Endothelial cell of umbilical vein (primary cell): ENCODE results near the gene ATP13A3. TPM values are rescaled to one million over a fixed set of nuclear protein-coding genes. Genes with fewer than 3 reads are reported as not detected.

Experiments
- BruUV-seq: library from RNA; stranded (reverse); fragments of 400-500 nt; replicated peaks from 2 replicates; lab custom pipeline; 2021; lab: Mats Ljungman, UMichigan
- CTCF ChIA-PET: fragments of 300-600, 350-600 bp; sonication (Branson Sonifier 250); formaldehyde crosslinking; loops from one replicate; lab custom pipeline; 2021; ENCODE audit warnings: antibody characterized with exemption, inconsistent platforms; lab: Charles Lee
- POLR2A ChIA-PET: fragments of 300-600, 350-600 bp; sonication (Branson Sonifier 250); formaldehyde crosslinking; loops from one replicate; lab custom pipeline; 2021; ENCODE audit warnings: antibody characterized with exemption, inconsistent platforms; lab: Charles Lee
- DNase-seq: peaks from one replicate; pipeline ENCODE4 v3.0.0-alpha.2; 2011; ENCODE audit warnings: low read depth, low spot score
- FAIRE-seq: peaks from 2 replicates; lab custom pipeline; 2011; peaks lifted over from hg19 to GRCh38; lab: Jason Lieb, UNC
- H2AFZ ChIP-seq: 2 replicates; pipeline ENCODE4 v1.6.0; 2012; ENCODE audit warnings: low read depth, low read length, control low read depth, inconsistent platforms
- H3K27ac ChIP-seq: 2 replicates; pipeline ENCODE4 v1.5.1; 2011; ENCODE audit warnings: low read depth, mild to moderate bottlenecking, control low read depth, low read length, moderate library complexity; ENCODE audit not compliant: insufficient read depth
- H3K27me3 ChIP-seq, 2 experiments: 2 replicates each; pipeline versions ENCODE4 v1.6.0 to v1.6.1; 2011; ENCODE audit warnings: low read length in 2 of 2, mixed read lengths in 1 of 2; ENCODE audit not compliant: control insufficient read depth in 2 of 2, insufficient read depth in 2 of 2
- H3K36me3 ChIP-seq, 2 experiments: 2 replicates in 1 of 2; 3 replicates in 1 of 2; pipeline ENCODE4 v1.5.1; 2011; ENCODE audit warnings: low read length in 2 of 2, mild to moderate bottlenecking in 1 of 2, moderate library complexity in 1 of 2; ENCODE audit not compliant: control insufficient read depth in 2 of 2, insufficient read depth in 2 of 2; ENCODE audit errors: extremely low read depth in 1 of 2
- H3K4me1 ChIP-seq: 3 replicates; pipeline ENCODE4 v1.5.1; 2011; ENCODE audit warnings: mild to moderate bottlenecking, low read length; ENCODE audit not compliant: control insufficient read depth, insufficient read depth; ENCODE audit errors: extremely low read depth
- H3K4me2 ChIP-seq: 2 replicates; pipeline ENCODE4 v1.6.1; 2011; ENCODE audit warnings: low read length, control low read depth, mixed read lengths; ENCODE audit not compliant: insufficient read depth
- H3K4me3 ChIP-seq, 3 experiments: fragments of 200-600 bp in 1 of 3; sonication (generic), shearing (Covaris generic) in 1 of 3; replicated peaks in 1 of 3; 2 replicates each; pipeline ENCODE4 v1.5.1; 2011 to 2016; ENCODE audit warnings: control low read depth in 3 of 3, low read length in 3 of 3, mild to moderate bottlenecking in 2 of 3, inconsistent platforms in 1 of 3, low read depth in 1 of 3, moderate library complexity in 1 of 3; ENCODE audit not compliant: insufficient read depth in 1 of 3
- H3K79me2 ChIP-seq: 2 replicates; pipeline ENCODE4 v1.6.0; 2012; ENCODE audit warnings: low read length, inconsistent platforms; ENCODE audit not compliant: control insufficient read depth, insufficient read depth
- H3K9ac ChIP-seq: replicated peaks from 2 replicates; pipeline ENCODE3; 2011; ENCODE audit warnings: low read length, control low read depth; ENCODE audit not compliant: insufficient read depth; ENCODE audit errors: extremely low read depth
- H3K9me1 ChIP-seq: replicated peaks from 3 replicates; pipeline ENCODE4 v1.6.0; 2011; ENCODE audit warnings: mild to moderate bottlenecking, low read length; ENCODE audit not compliant: control insufficient read depth, insufficient read depth; ENCODE audit errors: extremely low read depth
- H3K9me3 ChIP-seq: replicated peaks from 2 replicates; pipeline ENCODE4 v1.5.1; 2012; ENCODE audit warnings: low read length, inconsistent platforms; ENCODE audit not compliant: control insufficient read depth, insufficient read depth
- H4K20me1 ChIP-seq: replicated peaks from 2 replicates; pipeline ENCODE3; 2011; ENCODE audit warnings: mild to moderate bottlenecking, low read length; ENCODE audit not compliant: control insufficient read depth, insufficient read depth; ENCODE audit errors: extremely low read depth
- CTCF ChIP-seq, 2 donors: IDR thresholded peaks; 1 replicate in 1 of 2; 2 replicates in 1 of 2; pipeline ENCODE4 v1.5.1; 2011; ENCODE audit warnings: low read length in 2 of 2, mild to moderate bottlenecking in 2 of 2, moderate library complexity in 2 of 2, control low read depth in 1 of 2, inconsistent platforms in 1 of 2, low read depth in 1 of 2; ENCODE audit not compliant: insufficient read depth in 1 of 2; ENCODE audit errors: extremely low read depth in 1 of 2
- EZH2 ChIP-seq: IDR thresholded peaks from 2 replicates; pipeline ENCODE4 v1.6.1; 2012; ENCODE audit warnings: borderline replicate concordance, low read depth, mild to moderate bottlenecking, moderate library complexity, low read length, inconsistent platforms; ENCODE audit not compliant: severe bottlenecking
- FOS ChIP-seq: IDR thresholded peaks from 2 replicates; pipeline ENCODE4 v1.6.1; 2011; ENCODE audit warnings: mild to moderate bottlenecking, low read length, moderate library complexity, borderline replicate concordance; ENCODE audit not compliant: insufficient read depth
- GATA2 ChIP-seq: IDR thresholded peaks from 2 replicates; pipeline ENCODE4 v1.7.0; 2011; ENCODE audit warnings: low read depth, mild to moderate bottlenecking, moderate library complexity, mixed read lengths, low read length; ENCODE audit not compliant: insufficient read length, insufficient read depth
- JUN ChIP-seq: IDR thresholded peaks from 2 replicates; pipeline ENCODE4 v1.6.1; 2011; ENCODE audit warnings: borderline replicate concordance, low read depth; ENCODE audit not compliant: insufficient read length, insufficient read depth
- MAX ChIP-seq: IDR thresholded peaks from 2 replicates; pipeline ENCODE4 v1.6.1; 2011; ENCODE audit not compliant: insufficient read depth, insufficient read length
- MYC ChIP-seq: IDR thresholded peaks from one replicate; pipeline ENCODE4 v1.6.1; 2011; ENCODE audit warnings: mild to moderate bottlenecking, low read depth, low read length
- POLR2A ChIP-seq: IDR thresholded peaks from 2 replicates; pipeline ENCODE4 v1.6.1; 2012; ENCODE audit warnings: low read depth, mild to moderate bottlenecking, control low read depth, low read length
- POLR2AphosphoS5 ChIP-seq: IDR thresholded peaks from 2 replicates; pipeline ENCODE4 v1.6.1; 2012; ENCODE audit warnings: low read depth, mild to moderate bottlenecking, control low read depth, low read length, moderate library complexity; ENCODE audit not compliant: insufficient read depth
- dilution Hi-C: fragments of 300-500 bp; cut with MboI; formaldehyde crosslinking; loops from one replicate; pipeline ENCODE4 v1.15.0; 2019; ENCODE audit warnings: low sequenced_read_pairs; ENCODE audit not compliant: extremely low pct_ligation_motif_present
- intact Hi-C: fragments of 100-400 bp; cut with micrococcal nuclease; formaldehyde crosslinking; loops from one replicate; pipeline ENCODE4 v1.10.0; 2022
- polyA plus RNA-seq, 4 experiments: library from polyadenylated mRNA; depleted of rRNA in 3 of 4; stranded (reverse) in 3 of 4; unstranded in 1 of 4; fragments of >200 nt; gene quantifications; 2 replicates each; pipeline versions ENCODE4 v1.2.1 to v1.2.3, GENCODE V29; 2011 to 2012; ENCODE audit warnings: missing spikeins in 1 of 4
- total RNA-seq: library from RNA; stranded (reverse); gene quantifications from 2 replicates; pipeline ENCODE4 v1.2.3, GENCODE V29; 2021

Gene ATP13A3
- total and polyA plus RNA-seq, 2 donors (not counting 3 experiments of a cell fraction or from before 2014, with no cell fraction given) = 12.0 to 59.0 TPM

- intact Hi-C loops = no loop called here
- Histone ChIP-seq H3K4me2 (no peak overlapping the region), H2AFZ (no peak overlapping the region), H3K9me3 (no peaks in the 10 kb centered on the region), H3K4me3 (no peak overlapping the region), H3K36me3 (no peaks in the 10 kb centered on the region), H3K27ac (no peak overlapping the region), H3K9me1 (no peaks in the 10 kb centered on the region), H3K27me3 (no peaks in the 10 kb centered on the region), H3K79me2 (no peaks in the 10 kb centered on the region), H3K4me1 (peaks cover 10% of the 10 kb centered on the region), H4K20me1 (no peaks in the 10 kb centered on the region), H3K9ac (no peak overlapping the region)
- CTCF ChIA-PET = interaction anchor here (1.5 to 1.7 kb wide), 2 partner anchors 15 to 62 kb away, joined by 3 to 4 read pairs; no protein-coding TSS in a partner anchor
- TF ChIP-seq EZH2 = no peak
- no peak for TF ChIP-seq POLR2AphosphoS5
- no peak for TF ChIP-seq MAX
- TF ChIP-seq JUN = no peak
- TF ChIP-seq FOS = no peak
- no peak for TF ChIP-seq GATA2
- no peak for TF ChIP-seq MYC
- TF ChIP-seq CTCF (IDR thresholded peaks at IDR 0.05; ENCODE audit: extremely low read depth in 1 of 2, insufficient read depth in 1 of 2, low read depth in 1 of 2, low read length in 2 of 2) = no peak
- no peak for TF ChIP-seq POLR2A
- POLR2A ChIA-PET = no interaction called here
- dilution Hi-C loops = no loop called here
- FAIRE-seq (no peak), DNase-seq (no peak)
- BruUV-seq = no TSS peak
Observed at GRCh38 chr3:194532591-194532990, 45.8 kb upstream of the ATP13A3 start.
